ENCODE data around the gene HSPA12B. TPM values are rescaled to one million over a fixed set of nuclear protein-coding genes. Genes with fewer than 3 reads are reported as not detected.

Gene HSPA12B
- total and polyA plus RNA-seq, 2 donors (not counting 3 experiments of a cell fraction or from before 2014, with no cell fraction given) = 3.7 to 6.6 TPM

GRCh38 chr20:3775457-3776108 lies 43.1 kb downstream of the HSPA12B start:
- no peaks in the 10 kb centered on the region for H4K20me1 ChIP-seq (replicated peaks; ENCODE audit: control insufficient read depth, extremely low read depth, insufficient read depth, low read length)
- no peak overlapping the region for H3K27ac ChIP-seq (ENCODE audit: insufficient read depth, low read depth, low read length)
- dilution Hi-C loops (cut with MboI; ENCODE audit: extremely low pct_ligation_motif_present, low sequenced_read_pairs) = no loop called here
- H3K36me3 ChIP-seq (ENCODE audit: control insufficient read depth in 2 of 2, extremely low read depth in 1 of 2, insufficient read depth in 2 of 2, low read length in 2 of 2) = no peaks in the 10 kb centered on the region
- no peaks in the 10 kb centered on the region for H3K79me2 ChIP-seq (ENCODE audit: control insufficient read depth, insufficient read depth, low read length)
- peaks cover 8 to 19% of the 10 kb centered on the region in 2 experiments for H3K27me3 ChIP-seq (ENCODE audit: control insufficient read depth in 2 of 2, insufficient read depth in 2 of 2, low read length in 2 of 2)
- ChIA-PET POLR2A (no interaction called here), CTCF (interaction anchor here (1.1 kb wide), 2 partner anchors 43 to 98 kb away, joined by 3 read pairs; no protein-coding TSS in a partner anchor)
- H3K4me2 ChIP-seq (ENCODE audit: insufficient read depth, low read length) = no peak overlapping the region
- no peaks in the 10 kb centered on the region for H3K9me3 ChIP-seq (replicated peaks; ENCODE audit: control insufficient read depth, insufficient read depth, low read length)
- no peaks in the 10 kb centered on the region for H3K9me1 ChIP-seq (replicated peaks; ENCODE audit: control insufficient read depth, extremely low read depth, insufficient read depth, low read length)
- H3K9ac ChIP-seq (replicated peaks; ENCODE audit: extremely low read depth, insufficient read depth, low read length) = no peak overlapping the region
- peaks cover 12% of the 10 kb centered on the region for H3K4me1 ChIP-seq (ENCODE audit: control insufficient read depth, extremely low read depth, insufficient read depth, low read length)
- TF ChIP-seq, protein P1, sequence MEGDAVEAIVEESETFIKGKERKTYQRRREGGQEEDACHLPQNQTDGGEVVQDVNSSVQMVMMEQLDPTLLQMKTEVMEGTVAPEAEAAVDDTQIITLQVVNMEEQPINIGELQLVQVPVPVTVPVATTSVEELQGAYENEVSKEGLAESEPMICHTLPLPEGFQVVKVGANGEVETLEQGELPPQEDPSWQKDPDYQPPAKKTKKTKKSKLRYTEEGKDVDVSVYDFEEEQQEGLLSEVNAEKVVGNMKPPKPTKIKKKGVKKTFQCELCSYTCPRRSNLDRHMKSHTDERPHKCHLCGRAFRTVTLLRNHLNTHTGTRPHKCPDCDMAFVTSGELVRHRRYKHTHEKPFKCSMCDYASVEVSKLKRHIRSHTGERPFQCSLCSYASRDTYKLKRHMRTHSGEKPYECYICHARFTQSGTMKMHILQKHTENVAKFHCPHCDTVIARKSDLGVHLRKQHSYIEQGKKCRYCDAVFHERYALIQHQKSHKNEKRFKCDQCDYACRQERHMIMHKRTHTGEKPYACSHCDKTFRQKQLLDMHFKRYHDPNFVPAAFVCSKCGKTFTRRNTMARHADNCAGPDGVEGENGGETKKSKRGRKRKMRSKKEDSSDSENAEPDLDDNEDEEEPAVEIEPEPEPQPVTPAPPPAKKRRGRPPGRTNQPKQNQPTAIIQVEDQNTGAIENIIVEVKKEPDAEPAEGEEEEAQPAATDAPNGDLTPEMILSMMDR (IDR thresholded peaks at IDR 0.05; ENCODE audit: extremely low read depth in 1 of 2, insufficient read depth in 1 of 2, low read depth in 1 of 2, low read length in 2 of 2) = no peak
- TF ChIP-seq, protein P2, sequence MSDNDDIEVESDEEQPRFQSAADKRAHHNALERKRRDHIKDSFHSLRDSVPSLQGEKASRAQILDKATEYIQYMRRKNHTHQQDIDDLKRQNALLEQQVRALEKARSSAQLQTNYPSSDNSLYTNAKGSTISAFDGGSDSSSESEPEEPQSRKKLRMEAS (IDR thresholded peaks at IDR 0.05; ENCODE audit: insufficient read depth, insufficient read length) = no peak
- TF ChIP-seq POLR2AphosphoS5 (IDR thresholded peaks at IDR 0.05; ENCODE audit: insufficient read depth, low read depth, low read length) (no peak), FOS (IDR thresholded peaks at IDR 0.05; ENCODE audit: borderline replicate concordance, insufficient read depth, low read length) (no peak), JUN (IDR thresholded peaks at IDR 0.05; ENCODE audit: borderline replicate concordance, insufficient read depth, insufficient read length, low read depth) (no peak), EZH2 (IDR thresholded peaks at IDR 0.05; ENCODE audit: borderline replicate concordance, low read depth, low read length, severe bottlenecking) (no peak), MYC (IDR thresholded peaks at IDR 0.05; ENCODE audit: low read depth, low read length) (no peak), GATA2 (IDR thresholded peaks at IDR 0.05; ENCODE audit: insufficient read depth, insufficient read length, low read depth, low read length) (no peak), POLR2A (IDR thresholded peaks at IDR 0.05; ENCODE audit: low read depth, low read length) (no peak)
- no peak overlapping the region for H3K4me3 ChIP-seq (replicated peaks in 1 of 3; ENCODE audit: insufficient read depth in 1 of 3, low read depth in 1 of 3, low read length in 3 of 3)
- FAIRE-seq (peak; percentile 44), DNase-seq (ENCODE audit: low read depth, low spot score) (no peak)
- intact Hi-C loops (cut with micrococcal nuclease) = no loop called here
- H2AFZ ChIP-seq (ENCODE audit: low read depth, low read length) = no peak overlapping the region
- no TSS peak for BruUV-seq (replicated peaks)
